Naive B cell (primary cell): ENCODE results near the gene ZNF484. TPM values are rescaled to one million over a fixed set of nuclear protein-coding genes. Genes with fewer than 3 reads are reported as not detected.
"Not testable (repeated sequence)": the region's sequence is repeated elsewhere in the genome, so short reads cannot be mapped to it uniquely, and the experiment has no call there.

Source experiments
- ATAC-seq, 2 donors: fragments of 150-1000 bp; cut with Tn5 transposase; 2 replicates each; pipeline ENCODE4 v1.10.0; 2021; ENCODE audit warnings: low read depth in 2 of 2, mild to moderate bottlenecking in 2 of 2, moderate library complexity in 2 of 2
- DNase-seq: peaks from one replicate; pipeline ENCODE4 v3.0.0; 2022
- H3K27ac Mint-ChIP-seq, 6 donors: one replicate each; pipeline ENCODE4 v1.8.0; 2020 to 2022; ENCODE audit warnings: mild to moderate bottlenecking in 6 of 6, mixed read lengths in 6 of 6, moderate library complexity in 5 of 6, inconsistent platforms in 2 of 6
- H3K27me3 Mint-ChIP-seq, 3 donors: one replicate each; pipeline ENCODE4 v1.8.0; 2021 to 2022; ENCODE audit warnings: mixed read lengths in 3 of 3, mild to moderate bottlenecking in 1 of 3
- H3K36me3 Mint-ChIP-seq, 2 donors: one replicate each; pipeline ENCODE4 v1.8.0; 2020 to 2022; ENCODE audit warnings: mixed read lengths in 2 of 2, inconsistent platforms in 1 of 2, mild to moderate bottlenecking in 1 of 2
- H3K4me1 Mint-ChIP-seq, 3 donors: one replicate each; pipeline ENCODE4 v1.8.0; 2020 to 2022; ENCODE audit warnings: mixed read lengths in 3 of 3, inconsistent platforms in 1 of 3, mild to moderate bottlenecking in 1 of 3, moderate library complexity in 1 of 3
- H3K4me3 Mint-ChIP-seq, 8 donors: one replicate each; pipeline ENCODE4 v1.8.0; 2020 to 2022; ENCODE audit warnings: mild to moderate bottlenecking in 8 of 8, mixed read lengths in 8 of 8, moderate library complexity in 8 of 8, inconsistent platforms in 2 of 8
- H3K9me3 Mint-ChIP-seq, 7 donors: one replicate each; pipeline ENCODE4 v1.8.0; 2020 to 2022; ENCODE audit warnings: mixed read lengths in 7 of 7, mild to moderate bottlenecking in 5 of 7, inconsistent platforms in 2 of 7, moderate library complexity in 1 of 7
- polyA plus RNA-seq, 6 donors: library from polyadenylated mRNA; unstranded; fragments of 300-500 nt; fragmentation: Illumina TruSeq; gene quantifications; one replicate each; pipeline ENCODE4 v1.2.3, GENCODE V29; 2021; ENCODE audit warnings: low read depth in 6 of 6

Gene ZNF484
- 1 to 10 TPM; 3.8 to 6.3 (median 5.2) TPM for polyA plus RNA-seq

DNA sequence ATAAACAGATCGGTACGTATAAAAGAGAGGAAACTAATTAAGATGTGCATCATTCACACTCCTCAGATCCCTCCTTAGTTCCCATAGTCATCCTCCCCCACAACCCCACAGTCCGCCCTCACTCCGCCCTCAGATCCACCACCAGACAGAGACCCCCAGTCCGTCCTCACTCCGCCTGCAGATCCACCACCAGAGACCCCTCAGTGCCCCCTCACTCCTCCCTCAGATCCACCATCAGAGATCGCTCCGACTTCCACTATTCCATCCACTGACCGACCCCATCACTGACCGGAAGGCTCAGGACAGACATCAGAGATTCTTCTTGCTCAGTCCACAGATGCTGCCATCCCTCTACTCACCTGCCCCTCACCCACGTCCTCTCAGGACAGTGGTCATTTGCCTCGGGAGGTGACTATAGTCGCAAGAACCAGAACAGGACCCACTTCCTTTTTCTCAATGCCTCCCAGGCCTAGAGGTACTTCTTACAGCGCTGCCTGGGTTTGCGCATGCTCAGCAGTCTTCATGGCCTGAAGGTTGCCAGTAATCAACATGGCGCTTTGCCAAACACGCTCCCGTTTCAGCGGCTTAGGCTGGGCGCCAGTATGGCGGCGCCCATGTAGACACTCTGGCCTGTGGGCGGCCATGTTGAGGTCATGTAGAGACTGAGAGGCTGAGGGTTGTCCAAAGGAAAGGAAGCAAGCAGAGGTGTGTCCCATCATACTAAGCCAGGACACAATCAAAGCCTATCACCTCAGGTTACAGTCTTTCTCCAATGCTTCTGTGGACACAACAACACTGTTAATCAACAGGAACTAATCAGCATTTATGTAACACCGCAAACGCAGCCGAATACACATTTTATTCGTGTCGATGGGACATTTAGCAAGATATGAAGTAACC is at the start of gene ZNF484:
Gene ZNF484 (minus strand): TSS at position 508 of the 900 bp plus-strand sequence. CDS start 3,009 bp downstream, outside the sequence.
- peaks cover 0 to 5% (median 0%) of the 10 kb centered on the region in 3 donors for H3K27me3 Mint-ChIP-seq
- DNase-seq (peak; percentile 94), ATAC-seq (peak; percentile 92 to 93)
- H3K4me3 Mint-ChIP-seq = peak within 1 kb of the TSS; percentile 96 to 100 (median 99)
- peaks cover 23 to 31% (median 30%) of the 10 kb centered on the region in 3 donors for H3K4me1 Mint-ChIP-seq
- H3K9me3 Mint-ChIP-seq = no peaks in the 10 kb centered on the region
- peaks cover 0 to 16% of the 10 kb centered on the region in 2 donors for H3K36me3 Mint-ChIP-seq
- peak within 1 kb of the TSS; percentile 96 to 100 (median 98) for H3K27ac Mint-ChIP-seq

- Mint-ChIP-seq H3K27ac (no peak overlapping the region), H3K27me3 (peaks cover 0 to under 1% (median 0%) of the 10 kb centered on the region in 3 donors)
Observed at GRCh38 chr9:92920437-92920836, 42.6 kb upstream of the ZNF484 start.

GRCh38 chr9:92917176-92917800 is 39.5 kb upstream of the ZNF484 start:
- peak in 1 of 2 donors; percentile 27 for ATAC-seq
- Mint-ChIP-seq H3K27ac (no peak overlapping the region), H3K4me3 (no peak overlapping the region), H3K27me3 (peaks cover 6 to 14% (median 14%) of the 10 kb centered on the region in 3 donors), H3K4me1 (peaks cover 7 to 12% (median 12%) of the 10 kb centered on the region in 3 donors), H3K36me3 (no peaks in the 10 kb centered on the region), H3K9me3 (no peaks in the 10 kb centered on the region)
- no peak for DNase-seq

More at GRCh38 chr9:92920437-92920836, 42.6 kb upstream of the ZNF484 start:
- Mint-ChIP-seq H3K4me1 (peaks cover 7 to 12% (median 10%) of the 10 kb centered on the region in 3 donors), H3K36me3 (no peaks in the 10 kb centered on the region), H3K4me3 (no peak overlapping the region), H3K9me3 (no peaks in the 10 kb centered on the region)
- no peak for DNase-seq
- ATAC-seq = no peak

- Mint-ChIP-seq H3K4me3 (no peak overlapping the region), H3K27ac (peak overlapping the region in 2 of 6 donors; percentile 18 to 47), H3K36me3 (no peaks in the 10 kb centered on the region), H3K9me3 (no peaks in the 10 kb centered on the region), H3K4me1 (peaks cover under 1 to 2% (median 2%) of the 10 kb centered on the region in 3 donors), H3K27me3 (peaks cover 39 to 54% (median 46%) of the 10 kb centered on the region in 3 donors)
- ATAC-seq (no peak), DNase-seq (no peak)
Observed at GRCh38 chr9:92911511-92912475, 34.0 kb upstream of the ZNF484 start.

DNA sequence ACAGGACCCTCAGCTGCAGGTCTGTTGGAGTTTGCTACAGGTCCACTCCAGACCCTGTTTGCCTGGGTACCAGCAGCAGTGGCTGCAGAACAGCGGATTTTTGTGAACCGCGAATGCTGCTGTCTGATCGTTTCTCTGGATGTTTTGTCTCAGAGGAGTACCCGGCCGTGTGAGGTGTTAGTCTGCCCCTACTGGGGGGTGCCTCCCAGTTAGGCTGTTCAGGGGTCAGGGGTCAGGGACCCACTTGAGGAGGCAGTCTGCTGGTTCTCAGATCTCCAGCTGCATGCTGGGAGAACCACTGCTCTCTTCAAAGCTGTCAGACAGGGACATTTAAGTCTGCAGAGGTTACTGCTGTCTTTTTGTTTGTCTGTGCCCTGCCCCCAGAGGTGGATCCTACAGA is 27.3 kb upstream of the ZNF484 start:
- H3K9me3 Mint-ChIP-seq, DNase-seq, H3K4me3 Mint-ChIP-seq, H3K27ac Mint-ChIP-seq, ATAC-seq, H3K4me1 Mint-ChIP-seq, H3K36me3 Mint-ChIP-seq: not testable (repeated sequence)
- H3K27me3 Mint-ChIP-seq = peaks cover 16 to 27% (median 25%) of the 10 kb centered on the region in 3 donors

- H3K27ac Mint-ChIP-seq = no peak overlapping the region
Observed at GRCh38 chr9:92897323-92897722, 19.5 kb upstream of the ZNF484 start.

GRCh38 chr9:92895812-92896436 is 18.1 kb upstream of the ZNF484 start:
- Mint-ChIP-seq H3K4me3 (no peak overlapping the region), H3K36me3 (no peaks in the 10 kb centered on the region), H3K27ac (no peak overlapping the region), H3K4me1 (no peaks in the 10 kb centered on the region), H3K9me3 (peaks cover 0 to 3% (median 0%) of the 10 kb centered on the region in 7 donors), H3K27me3 (peaks cover 0 to 5% (median 0%) of the 10 kb centered on the region in 3 donors)
- no peak for DNase-seq
- ATAC-seq = no peak

More at GRCh38 chr9:92897323-92897722, 19.5 kb upstream of the ZNF484 start:
- no peak overlapping the region for H3K4me3 Mint-ChIP-seq
- no peak for DNase-seq
- H3K36me3 Mint-ChIP-seq = no peaks in the 10 kb centered on the region
- no peak for ATAC-seq
- H3K4me1 Mint-ChIP-seq = no peaks in the 10 kb centered on the region
- H3K9me3 Mint-ChIP-seq = peaks cover 0 to 3% (median 0%) of the 10 kb centered on the region in 7 donors
- H3K27me3 Mint-ChIP-seq = no peaks in the 10 kb centered on the region

- no peak for ATAC-seq
- Mint-ChIP-seq H3K27ac (no peak overlapping the region), H3K9me3 (peaks cover 0 to 2% (median 0%) of the 10 kb centered on the region in 7 donors), H3K4me3 (no peak overlapping the region), H3K4me1 (no peaks in the 10 kb centered on the region), H3K36me3 (no peaks in the 10 kb centered on the region), H3K27me3 (peaks cover 0 to 5% (median 0%) of the 10 kb centered on the region in 3 donors)
- no peak for DNase-seq
Observed at GRCh38 chr9:92894711-92895362, 17.0 kb upstream of the ZNF484 start.

GRCh38 chr9:92893916-92894610 is 16.2 kb upstream of the ZNF484 start:
- not testable (repeated sequence) for H3K4me1 Mint-ChIP-seq, H3K9me3 Mint-ChIP-seq, H3K36me3 Mint-ChIP-seq, ATAC-seq, H3K4me3 Mint-ChIP-seq, H3K27ac Mint-ChIP-seq, DNase-seq, H3K27me3 Mint-ChIP-seq

DNA sequence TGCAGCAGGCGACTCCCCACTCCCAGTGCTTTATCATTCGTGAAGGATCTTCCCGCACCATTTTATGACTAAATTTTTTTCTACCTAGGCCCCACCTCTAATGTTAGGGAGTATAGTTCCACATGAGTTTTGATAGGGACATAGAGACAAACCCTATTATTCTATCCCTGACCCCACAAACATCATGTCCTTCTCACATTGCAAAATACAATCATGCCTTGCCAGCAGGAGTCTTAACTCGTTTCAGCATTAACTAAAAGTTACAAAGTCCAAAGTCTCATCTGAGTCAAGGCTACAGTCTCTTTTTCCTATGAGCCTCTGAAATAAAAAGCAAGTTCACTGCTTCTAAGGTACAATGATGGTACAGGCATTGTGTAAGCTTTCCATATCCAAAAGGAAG is 14.4 kb upstream of the ZNF484 start:
- not testable (repeated sequence) for H3K9me3 Mint-ChIP-seq, DNase-seq, H3K27ac Mint-ChIP-seq, ATAC-seq, H3K4me3 Mint-ChIP-seq, H3K36me3 Mint-ChIP-seq, H3K27me3 Mint-ChIP-seq
- H3K4me1 Mint-ChIP-seq = peaks cover 0 to 10% (median 5%) of the 10 kb centered on the region in 3 donors

DNA sequence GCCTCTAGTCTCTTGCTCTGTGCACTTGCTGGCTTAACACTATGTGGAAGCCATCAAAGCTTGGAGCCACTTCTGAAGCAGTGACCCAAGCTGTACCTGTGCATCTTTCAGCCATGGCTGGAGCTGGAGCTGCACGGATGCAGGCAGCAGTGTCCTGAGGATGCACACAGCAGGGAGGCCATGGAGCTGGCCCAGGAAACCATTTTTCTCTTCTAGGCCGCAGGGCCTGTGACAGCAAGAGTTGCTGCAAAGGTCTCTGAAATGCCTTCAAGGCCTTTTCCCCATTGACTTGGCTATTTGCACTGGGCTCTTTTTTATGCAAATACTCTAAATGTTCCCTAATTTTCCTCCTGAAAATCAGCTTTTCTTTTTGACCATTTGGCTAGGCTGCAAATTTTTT is 12.9 kb upstream of the ZNF484 start:
- Mint-ChIP-seq H3K27ac (no peak overlapping the region), H3K36me3 (no peaks in the 10 kb centered on the region), H3K9me3 (no peaks in the 10 kb centered on the region), H3K4me1 (peaks cover 0 to 10% (median 8%) of the 10 kb centered on the region in 3 donors), H3K4me3 (no peak overlapping the region), H3K27me3 (peaks cover 5% of the 10 kb centered on the region in 3 donors)
- no peak for ATAC-seq
- DNase-seq = no peak
